ENCODE measurements around the gene CBFA2T2. TPM values are rescaled to one million over a fixed set of nuclear protein-coding genes. Genes with fewer than 3 reads are reported as not detected.
A peak's percentile ranks its signal among the peaks of the same experiment; 100 is the strongest.

CBFA2T2 gene
- total and polyA plus RNA-seq, 9 donors: 9.4 to 29.8 (median 21.2) TPM

GRCh38 chr20:33443006-33443511 lies 46.8 kb upstream of the CBFA2T2 start:
- Histone ChIP-seq H3K27me3 (no peaks in the 10 kb centered on the region), H3K4me3 (peak overlapping the region; percentile 71), H3K27ac (peak overlapping the region; percentile 55 to 66), H3K9me3 (no peaks in the 10 kb centered on the region), H3K4me1 (ENCODE audit: insufficient read depth) (peaks cover 2% of the 10 kb centered on the region), H3K36me3 (no peaks in the 10 kb centered on the region)
- no peak for TF ChIP-seq EP300 (IDR thresholded peaks at IDR 0.05)
- no peak for TF ChIP-seq POLR2A (IDR thresholded peaks at IDR 0.05)
- TF ChIP-seq, protein P1, sequence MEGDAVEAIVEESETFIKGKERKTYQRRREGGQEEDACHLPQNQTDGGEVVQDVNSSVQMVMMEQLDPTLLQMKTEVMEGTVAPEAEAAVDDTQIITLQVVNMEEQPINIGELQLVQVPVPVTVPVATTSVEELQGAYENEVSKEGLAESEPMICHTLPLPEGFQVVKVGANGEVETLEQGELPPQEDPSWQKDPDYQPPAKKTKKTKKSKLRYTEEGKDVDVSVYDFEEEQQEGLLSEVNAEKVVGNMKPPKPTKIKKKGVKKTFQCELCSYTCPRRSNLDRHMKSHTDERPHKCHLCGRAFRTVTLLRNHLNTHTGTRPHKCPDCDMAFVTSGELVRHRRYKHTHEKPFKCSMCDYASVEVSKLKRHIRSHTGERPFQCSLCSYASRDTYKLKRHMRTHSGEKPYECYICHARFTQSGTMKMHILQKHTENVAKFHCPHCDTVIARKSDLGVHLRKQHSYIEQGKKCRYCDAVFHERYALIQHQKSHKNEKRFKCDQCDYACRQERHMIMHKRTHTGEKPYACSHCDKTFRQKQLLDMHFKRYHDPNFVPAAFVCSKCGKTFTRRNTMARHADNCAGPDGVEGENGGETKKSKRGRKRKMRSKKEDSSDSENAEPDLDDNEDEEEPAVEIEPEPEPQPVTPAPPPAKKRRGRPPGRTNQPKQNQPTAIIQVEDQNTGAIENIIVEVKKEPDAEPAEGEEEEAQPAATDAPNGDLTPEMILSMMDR (IDR thresholded peaks at IDR 0.05): no peak
- WGBS, 3 donors: 2 to 4% (median 3%) methylated on average over 34 to 45 of the region's 45 CpGs
- DNase-seq: peak; percentile 46 to 73 (median 70)
- intact Hi-C loops (cut with DNase I): no loop called here

- H3K9me3 ChIP-seq: no peaks in the 10 kb centered on the region
- intact Hi-C loops (cut with DNase I): no loop called here
- DNase-seq: peak; percentile 90 to 93 (median 92)
- peaks cover 2% of the 10 kb centered on the region for H3K4me1 ChIP-seq (ENCODE audit: insufficient read depth)
- H3K36me3 ChIP-seq: no peaks in the 10 kb centered on the region
- H3K27me3 ChIP-seq: no peaks in the 10 kb centered on the region
- 1% methylated on average over 29 to 75 of the region's 75 CpGs for WGBS, 3 donors
- H3K27ac ChIP-seq: peak within 1 kb of the TSS; percentile 55 to 66
- H3K4me3 ChIP-seq: peak within 1 kb of the TSS; percentile 71
- TF ChIP-seq EP300 (IDR thresholded peaks at IDR 0.05) (no peak), POLR2A (IDR thresholded peaks at IDR 0.05) (no peak)
- TF ChIP-seq, protein P1 (IDR thresholded peaks at IDR 0.05): no peak
These were observed 46.2 kb upstream of the CBFA2T2 start, which contains the start of gene SNTA1 for GRCh38 chr20:33443512-33444239. SNTA1 (minus strand) TSS chr20:33443763; CDS start chr20:33443620, 143 bp downstream.

GRCh38 chr20:33444797-33445560 lies 44.9 kb upstream of the CBFA2T2 start:
- no peak overlapping the region for H3K4me3 ChIP-seq
- no peak for DNase-seq
- peaks cover 2% of the 10 kb centered on the region for H3K4me1 ChIP-seq (ENCODE audit: insufficient read depth)
- no peaks in the 10 kb centered on the region for H3K27me3 ChIP-seq
- H3K27ac ChIP-seq: no peak overlapping the region
- H3K36me3 ChIP-seq: no peaks in the 10 kb centered on the region
- 46 to 59% (median 56%) methylated on average over 4 of the region's 4 CpGs for WGBS, 3 donors
- TF ChIP-seq EP300 (IDR thresholded peaks at IDR 0.05): no peak
- TF ChIP-seq, protein P1 (IDR thresholded peaks at IDR 0.05): no peak
- H3K9me3 ChIP-seq: no peaks in the 10 kb centered on the region
- intact Hi-C loops (cut with DNase I): no loop called here

DNA sequence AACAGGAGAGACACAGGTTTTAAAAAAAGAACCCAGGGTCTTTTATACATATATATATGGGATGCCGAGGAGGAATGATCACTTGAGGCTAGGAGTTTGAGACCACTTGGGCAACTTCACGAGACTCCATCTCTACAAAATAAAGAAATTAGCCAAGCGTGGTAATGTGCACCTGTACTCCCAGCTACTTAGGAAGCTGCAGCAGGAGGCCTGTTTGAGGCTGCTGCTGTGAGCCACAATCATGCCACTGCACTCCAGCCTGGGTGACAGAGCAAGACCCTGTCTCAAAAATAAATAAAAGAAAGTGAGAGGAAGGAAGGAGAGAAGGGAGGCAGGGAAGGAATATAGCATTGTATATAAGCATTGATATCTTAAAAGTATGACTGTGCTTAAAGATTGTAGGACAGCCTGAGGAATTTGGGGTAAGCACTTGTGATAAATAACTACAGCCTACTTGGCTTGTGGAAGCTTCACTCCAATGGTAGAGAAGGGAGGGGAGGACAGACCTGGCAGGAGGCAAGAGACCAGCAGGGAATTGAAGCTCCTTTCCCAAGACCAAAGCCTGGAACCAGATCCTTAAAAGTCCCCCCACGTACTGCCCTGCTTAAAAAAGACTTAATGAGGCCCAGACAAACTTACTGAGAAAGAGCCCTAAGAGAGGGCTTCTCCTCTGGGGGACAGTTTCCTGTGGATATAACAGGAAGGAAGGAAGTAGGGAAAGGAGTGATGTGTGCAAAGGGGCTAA lies 43.8 kb upstream of the CBFA2T2 start:
- intact Hi-C loops (cut with DNase I): no loop called here

More for the DNA sequence above, 43.8 kb upstream of the CBFA2T2 start:
- no peak overlapping the region for H3K4me3 ChIP-seq
- TF ChIP-seq, protein P1 (IDR thresholded peaks at IDR 0.05): no peak
- TF ChIP-seq EP300 (IDR thresholded peaks at IDR 0.05) (no peak), POLR2A (IDR thresholded peaks at IDR 0.05) (no peak)
- H3K27ac ChIP-seq: no peak overlapping the region
- DNase-seq: no peak
- H3K27me3 ChIP-seq: no peaks in the 10 kb centered on the region
- peaks cover 1% of the 10 kb centered on the region for H3K4me1 ChIP-seq (ENCODE audit: insufficient read depth)
- no peaks in the 10 kb centered on the region for H3K9me3 ChIP-seq
- H3K36me3 ChIP-seq: no peaks in the 10 kb centered on the region
- WGBS, 3 donors: 77 to 82% (median 82%) methylated on average over 4 of the region's 4 CpGs
